HG02840 (cell line): ENCODE measurements around the gene ARPP19.
"Not testable (repeated sequence)": the region's sequence is repeated elsewhere in the genome, so short reads cannot be mapped to it uniquely, and the experiment has no call there.

Source experiments
- ATAC-seq: cut with Tn5 transposase; IDR thresholded peaks from one replicate; pipeline ENCODE4 v1.9.1; 2021; ENCODE audit warnings: mild to moderate bottlenecking, moderate library complexity, moderate number of reproducible peaks; ENCODE audit not compliant: unreplicated experiment, low FRiP score

The ARPP19 gene

GRCh38 chr15:52568601-52569585 lies at the start of gene ARPP19:
Gene ARPP19 (minus strand): TSS chr15:52569030. CDS start chr15:52568892, 138 bp downstream.
- ATAC-seq: peak; percentile 72

DNA sequence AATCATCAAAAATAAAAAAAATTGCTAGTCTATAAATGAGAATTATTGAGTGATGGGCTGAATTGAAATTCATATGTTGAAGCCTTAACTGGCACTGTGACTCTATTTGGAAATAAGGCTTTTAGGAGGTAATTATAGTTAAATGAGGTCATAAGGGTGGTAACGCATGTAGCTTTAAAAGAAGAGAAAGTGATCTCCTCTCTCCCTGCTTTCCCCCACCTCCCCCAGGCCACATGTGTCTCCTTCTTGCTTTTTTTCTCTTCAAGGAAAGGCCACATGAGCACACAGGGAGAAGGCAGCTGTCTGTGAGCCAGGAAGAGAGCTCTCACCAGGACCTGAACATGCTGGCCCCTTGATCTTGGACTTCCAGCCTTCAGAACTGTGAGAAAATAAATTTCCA lies 48.2 kb upstream of the ARPP19 start:
- ATAC-seq: no peak

GRCh38 chr15:52615302-52615701 lies 46.5 kb upstream of the ARPP19 start:
- ATAC-seq: no peak

GRCh38 chr15:52609593-52609992 lies 40.8 kb upstream of the ARPP19 start:
- ATAC-seq: no peak

GRCh38 chr15:52584414-52584813 lies 15.6 kb upstream of the ARPP19 start:
- ATAC-seq: no peak

GRCh38 chr15:52579852-52580251 lies 11.0 kb upstream of the ARPP19 start:
- no peak for ATAC-seq

GRCh38 chr15:52576692-52577091 lies 7.9 kb upstream of the ARPP19 start:
- ATAC-seq: no peak

- not testable (repeated sequence) for ATAC-seq
These were observed 6.7 kb upstream of the ARPP19 start for GRCh38 chr15:52575573-52575972.

- no peak for ATAC-seq
These were observed 6.2 kb upstream of the ARPP19 start for GRCh38 chr15:52575072-52575471.

- ATAC-seq: not testable (repeated sequence)
These were observed 5.8 kb upstream of the ARPP19 start for GRCh38 chr15:52574623-52575022.

- no peak for ATAC-seq
These were observed 794 bp downstream of the ARPP19 start for GRCh38 chr15:52567871-52568600.

GRCh38 chr15:52566889-52567288 lies 1.9 kb downstream of the ARPP19 start:
- no peak for ATAC-seq

- not testable (repeated sequence) for ATAC-seq
These were observed 3.1 kb downstream of the ARPP19 start for GRCh38 chr15:52565417-52566358.

DNA sequence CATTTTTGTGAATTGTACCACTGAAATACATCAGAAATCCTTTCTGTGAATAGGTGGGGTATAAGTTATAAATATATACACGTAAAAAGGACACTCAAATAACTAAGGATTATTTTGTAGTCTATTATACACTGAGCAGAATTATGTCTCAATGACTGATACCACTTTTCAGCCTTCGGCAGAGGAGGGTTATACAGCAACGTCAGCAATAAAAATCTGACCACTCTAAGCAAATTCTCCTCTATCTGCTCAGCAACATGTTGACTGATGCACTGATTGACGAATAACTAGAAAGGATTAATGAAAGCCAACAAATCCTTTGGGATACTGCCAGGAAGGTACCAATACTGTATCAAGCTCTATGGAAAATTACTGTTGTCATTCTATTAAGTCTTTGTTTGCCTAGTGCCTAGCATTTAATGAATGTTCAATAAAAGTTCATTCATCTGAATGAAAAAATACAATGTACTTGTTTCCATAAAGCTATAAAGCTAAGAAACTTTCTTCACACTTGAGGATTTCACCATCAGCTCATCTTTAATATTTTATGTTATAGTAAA lies 5.2 kb downstream of the ARPP19 start:
- ATAC-seq: no peak

GRCh38 chr15:52559575-52559974 lies 9.3 kb downstream of the ARPP19 start:
- ATAC-seq: no peak

DNA sequence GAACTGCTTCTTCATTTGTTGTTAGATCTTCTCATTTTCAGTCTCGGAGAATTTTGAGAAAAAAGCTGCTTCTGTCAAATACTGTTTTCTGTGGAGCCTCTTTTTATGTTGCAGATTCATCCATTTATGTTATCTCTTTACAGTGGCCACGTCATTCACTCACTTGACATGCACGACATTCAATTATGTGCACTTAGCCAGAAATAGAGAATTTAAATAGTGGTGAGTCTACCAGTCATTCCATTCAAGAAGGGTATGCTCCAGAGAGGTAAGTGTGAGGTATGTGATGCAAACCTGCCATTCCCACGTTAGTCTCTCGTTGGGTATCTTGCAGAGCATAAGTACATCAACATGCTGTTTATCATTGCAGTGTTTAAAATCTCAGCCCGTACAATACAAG lies 9.8 kb downstream of the ARPP19 start:
- no peak for ATAC-seq

DNA sequence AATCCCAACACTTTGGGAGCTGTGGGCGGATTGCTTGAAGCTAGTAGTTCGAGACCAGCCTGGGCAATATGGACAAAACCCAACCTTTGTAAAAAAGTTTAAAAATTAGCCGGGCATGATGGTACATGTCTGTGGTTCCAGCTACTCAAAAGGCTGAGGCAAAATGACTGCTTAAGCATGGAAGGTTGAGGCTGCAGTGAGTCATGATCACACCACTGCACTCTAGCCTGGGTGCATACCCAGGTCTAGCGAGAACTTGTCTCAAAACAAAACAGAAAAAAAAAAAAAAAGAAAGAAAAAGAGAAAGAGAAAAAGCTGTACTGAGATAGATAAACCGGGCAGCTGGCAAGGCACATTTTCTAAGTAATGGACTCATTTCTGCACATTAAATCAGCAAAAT lies 10.6 kb downstream of the ARPP19 start:
- ATAC-seq: no peak

DNA sequence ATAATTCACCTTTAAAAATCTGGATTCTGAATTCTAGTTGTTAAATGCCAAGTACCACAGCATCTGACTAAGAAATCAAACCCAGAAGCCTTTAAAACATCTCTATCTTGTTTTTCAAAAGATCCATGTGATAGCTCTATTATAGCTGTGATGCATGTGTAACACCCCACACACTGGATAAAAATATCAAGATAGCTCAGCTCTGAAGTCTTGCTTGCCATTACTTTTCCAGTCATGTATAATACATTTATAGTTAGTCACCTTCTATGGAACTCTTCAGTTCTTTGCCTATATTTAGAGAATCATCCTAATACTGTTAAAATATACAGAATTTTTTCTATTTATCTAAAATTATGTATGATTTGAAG lies 11.6 kb downstream of the ARPP19 start:
- ATAC-seq: no peak

- no peak for ATAC-seq
These were observed 12.1 kb downstream of the ARPP19 start for GRCh38 chr15:52556524-52557273.
